IMR-90 (cell line): ENCODE measurements around the gene DMD. TPM values are rescaled to one million over a fixed set of nuclear protein-coding genes. Genes with fewer than 3 reads are reported as not detected.

Experiments used
- ATAC-seq: fragments of 200-7000 bp; cut with Tn5 transposase; 2 replicates; pipeline ENCODE4 v1.9.1; 2020; ENCODE audit warnings: low read depth, mild to moderate bottlenecking, moderate library complexity
- BruUV-seq: library from RNA; stranded (reverse); fragments of 400-500 nt; replicated peaks from 2 replicates; lab custom pipeline; 2021; lab: Mats Ljungman, UMichigan
- CTCF ChIA-PET: fragments of 300-600 bp; formaldehyde crosslinking; extraction: SDS; loops from one replicate; lab custom pipeline; 2021; ENCODE audit warnings: antibody characterized with exemption; lab: Yijun Ruan, JAX
- POLR2A ChIA-PET: fragments of 300-600 bp; sonication (Branson Sonifier 250); formaldehyde crosslinking; loops from one replicate; lab custom pipeline; 2022; ENCODE audit warnings: antibody characterized with exemption; ENCODE audit not compliant: unreplicated experiment; lab: Charles Lee
- DNase-seq: peaks from one replicate; pipeline ENCODE4 v3.0.0; 2013
- H2AFZ ChIP-seq: replicated peaks from 2 replicates; pipeline ENCODE3; 2013; ENCODE audit warnings: low read length, mild to moderate bottlenecking; ENCODE audit not compliant: poor library complexity
- H2AK5ac ChIP-seq: 2 replicates; pipeline ENCODE4 v1.6.1; 2013; ENCODE audit warnings: low read depth, low read length, inconsistent platforms
- H2AK9ac ChIP-seq: replicated peaks from 2 replicates; pipeline ENCODE3; 2013; ENCODE audit warnings: mild to moderate bottlenecking, low read depth, low read length, moderate library complexity; ENCODE audit not compliant: poor library complexity
- H2BK120ac ChIP-seq: 2 replicates; pipeline ENCODE4 v1.6.1; 2013; ENCODE audit warnings: low read depth, low read length, inconsistent platforms
- H2BK15ac ChIP-seq: 3 replicates; pipeline ENCODE4 v1.6.1; 2013; ENCODE audit warnings: low read depth, low read length, inconsistent platforms
- H2BK20ac ChIP-seq: 2 replicates; pipeline ENCODE4 v1.6.1; 2013; ENCODE audit warnings: low read depth, mild to moderate bottlenecking, inconsistent platforms, low read length, moderate library complexity
- H2BK5ac ChIP-seq: 2 replicates; pipeline ENCODE4 v1.6.1; 2013; ENCODE audit warnings: mild to moderate bottlenecking, low read depth, low read length, inconsistent platforms; ENCODE audit not compliant: poor library complexity, severe bottlenecking
- H3K14ac ChIP-seq: replicated peaks from 2 replicates; pipeline ENCODE4 v1.6.1; 2013; ENCODE audit warnings: low read depth, low read length, inconsistent platforms
- H3K18ac ChIP-seq: 2 replicates; pipeline ENCODE4 v1.6.1; 2013; ENCODE audit warnings: low read depth, low read length, control low read depth
- H3K23ac ChIP-seq: 2 replicates; pipeline ENCODE4 v1.6.1; 2013; ENCODE audit warnings: low read depth, low read length, inconsistent platforms
- H3K27ac ChIP-seq: 2 replicates; pipeline ENCODE4 v1.5.1; 2013; ENCODE audit warnings: mild to moderate bottlenecking, control low read depth, low read length; ENCODE audit not compliant: insufficient read depth
- H3K27me3 ChIP-seq: 2 replicates; pipeline ENCODE4 v1.6.1; 2013; ENCODE audit warnings: low read length; ENCODE audit not compliant: control insufficient read depth, insufficient read depth
- H3K36me3 ChIP-seq: 2 replicates; pipeline ENCODE4 v1.6.1; 2013; ENCODE audit warnings: low read length, mixed read lengths; ENCODE audit not compliant: control insufficient read depth, insufficient read depth
- H3K4ac ChIP-seq: 2 replicates; pipeline ENCODE4 v1.6.1; 2013; ENCODE audit warnings: low read depth, low read length, inconsistent platforms
- H3K4me1 ChIP-seq: 2 replicates; pipeline ENCODE4 v1.6.1; 2013; ENCODE audit warnings: low read length, mixed read lengths; ENCODE audit not compliant: control insufficient read depth, insufficient read depth
- H3K4me2 ChIP-seq: 2 replicates; pipeline ENCODE4 v1.6.1; 2013; ENCODE audit warnings: low read depth, mild to moderate bottlenecking, control low read depth, low read length, moderate library complexity
- H3K4me3 ChIP-seq: 2 replicates; pipeline ENCODE4 v1.5.1; 2013; ENCODE audit warnings: low read depth, mild to moderate bottlenecking, control low read depth, low read length, moderate library complexity; ENCODE audit not compliant: insufficient read depth
- H3K56ac ChIP-seq: 2 replicates; pipeline ENCODE4 v1.6.1; 2013; ENCODE audit warnings: low read length, inconsistent platforms; ENCODE audit not compliant: insufficient read depth; ENCODE audit errors: extremely low read depth
- H3K79me1 ChIP-seq, 2 experiments: 2 replicates each; pipeline ENCODE4 v1.6.1; 2013; ENCODE audit warnings: low read length in 2 of 2, inconsistent platforms in 1 of 2, low read depth in 1 of 2
- H3K9ac ChIP-seq: 2 replicates; pipeline ENCODE4 v1.6.1; 2013; ENCODE audit warnings: low read depth, low read length, control low read depth
- H3K9me1 ChIP-seq: 2 replicates; pipeline ENCODE4 v1.6.1; 2013; ENCODE audit warnings: low read length, inconsistent platforms; ENCODE audit not compliant: insufficient read depth
- H3K9me3 ChIP-seq: 2 replicates; pipeline ENCODE4 v1.6.1; 2013; ENCODE audit warnings: low read length; ENCODE audit not compliant: control insufficient read depth, insufficient read depth
- H4K20me1 ChIP-seq: 2 replicates; pipeline ENCODE4 v1.6.1; 2013; ENCODE audit warnings: low read length, inconsistent platforms; ENCODE audit not compliant: insufficient read depth
- H4K5ac ChIP-seq: 2 replicates; pipeline ENCODE4 v1.6.1; 2013; ENCODE audit warnings: mild to moderate bottlenecking, low read depth, low read length, control low read depth
- H4K8ac ChIP-seq, 2 experiments: 2 replicates each; pipeline ENCODE4 v1.6.1; 2013; ENCODE audit warnings: low read depth in 2 of 2, low read length in 2 of 2, control low read depth in 1 of 2, inconsistent platforms in 1 of 2
- H4K91ac ChIP-seq: 2 replicates; pipeline ENCODE4 v1.6.1; 2013; ENCODE audit warnings: low read depth, low read length, inconsistent platforms; ENCODE audit not compliant: insufficient read depth
- CHD1 ChIP-seq: IDR thresholded peaks from 2 replicates; pipeline ENCODE4 v1.6.1; 2012; ENCODE audit warnings: low read depth, low read length, improper control_type of control experiment
- MAFK ChIP-seq: IDR thresholded peaks from 2 replicates; pipeline ENCODE4 v1.6.1; 2012; ENCODE audit warnings: low read depth, low read length, improper control_type of control experiment
- WGBS, 2 experiments: methylation state at CpG; one replicate each; pipeline versions ENCODE4 v1.1.5 to v1.1.7; 2013; ENCODE audit warnings: missing lambda C conversion rate in 2 of 2; ENCODE audit not compliant: insufficient read length in 1 of 2; ENCODE audit errors: extremely low coverage in 2 of 2; 5-methylcytosine and 5-hydroxymethylcytosine counted together
- dilution Hi-C: fragments of 300-500 bp; cut with HindIII; formaldehyde crosslinking; loops from one replicate; pipeline ENCODE4 v1.14.3; 2018; ENCODE audit warnings: low sequenced_read_pairs; ENCODE audit not compliant: unreplicated experiment
- in situ Hi-C: fragments of 300-500 bp; cut with MboI; formaldehyde crosslinking; loops from 3 replicates; pipeline ENCODE4 v1.14.3; 2019; ENCODE audit warnings: low sequenced_read_pairs, inconsistent platforms, mixed read lengths
- intact Hi-C: fragments of 100-400 bp; cut with micrococcal nuclease; formaldehyde crosslinking; loops from 2 replicates; pipeline ENCODE4 v1.10.0; 2022
- polyA plus RNA-seq, 3 experiments: library from polyadenylated mRNA; depleted of rRNA; stranded (reverse); fragments of >200 nt; gene quantifications; 2 replicates each; pipeline ENCODE4 v1.2.3, GENCODE V29; 2012; ENCODE audit warnings: low replicate concordance in 1 of 3
- total RNA-seq: library from RNA; depleted of rRNA; stranded (reverse); fragments of >200 nt; gene quantifications from 2 replicates; pipeline ENCODE4 v1.2.3, GENCODE V29; 2012

DMD gene
- total and polyA plus RNA-seq, 2 of the 4 experiments (the other 2 are of a cell fraction) = 6.6 to 11.8 TPM

DNA sequence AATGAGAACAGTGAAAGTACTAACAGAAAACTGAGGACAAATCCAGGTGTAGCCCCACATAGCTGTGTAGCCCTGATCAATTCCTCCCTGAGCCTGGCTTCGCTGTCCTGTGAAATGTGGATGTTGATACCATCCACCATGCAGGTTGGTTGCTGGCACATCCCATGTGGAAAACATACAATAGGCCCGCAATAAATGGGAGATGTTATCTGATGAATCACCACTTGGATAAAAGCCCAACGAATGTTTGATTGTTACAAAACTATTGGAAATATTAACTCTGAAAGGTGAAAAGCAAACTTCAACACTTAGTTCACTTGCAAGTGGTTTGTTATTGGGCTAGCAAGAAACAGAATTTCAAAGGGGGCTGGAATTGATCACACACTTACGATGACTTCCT lies 1953.2 kb downstream of the DMD start:
- H3K56ac ChIP-seq = no peak overlapping the region
- BruUV-seq = no TSS peak
- CTCF ChIA-PET = no interaction called here

More for the DNA sequence above, 1953.2 kb downstream of the DMD start:
- H3K14ac ChIP-seq = no peak overlapping the region
- no peak overlapping the region for H4K5ac ChIP-seq
- H4K91ac ChIP-seq = no peak overlapping the region
- dilution Hi-C loops (no loop called here), in situ Hi-C loops (no loop called here), intact Hi-C loops (no loop called here)
- POLR2A ChIA-PET = no interaction called here
- H3K4me3 ChIP-seq = no peak overlapping the region
- H3K9ac ChIP-seq = no peak overlapping the region
- no peaks in the 10 kb centered on the region for H3K79me1 ChIP-seq
- H2AK5ac ChIP-seq = no peak overlapping the region
- no peak overlapping the region for H2BK120ac ChIP-seq
- H4K8ac ChIP-seq = no peak overlapping the region
- H3K18ac ChIP-seq = no peak overlapping the region
- peaks cover 3% of the 10 kb centered on the region for H3K27me3 ChIP-seq
- H3K4ac ChIP-seq = no peak overlapping the region
- H2BK15ac ChIP-seq = no peak overlapping the region
- no peak overlapping the region for H2BK20ac ChIP-seq
- H2BK5ac ChIP-seq = no peak overlapping the region
- DNase-seq = no peak
- no peak for ATAC-seq
- no peak overlapping the region for H3K4me2 ChIP-seq
- TF ChIP-seq MAFK = no peak
- no peak for TF ChIP-seq CHD1
- no peak overlapping the region for H2AK9ac ChIP-seq
- no peaks in the 10 kb centered on the region for H3K9me1 ChIP-seq
- no peak overlapping the region for H3K27ac ChIP-seq
- WGBS, 2 experiments = no CpG with 5 or more reads among the region's 4 CpGs
- H3K23ac ChIP-seq = no peak overlapping the region
- no peak overlapping the region for H2AFZ ChIP-seq
- H4K20me1 ChIP-seq = no peaks in the 10 kb centered on the region
- H3K4me1 ChIP-seq = no peaks in the 10 kb centered on the region
- H3K9me3 ChIP-seq = no peaks in the 10 kb centered on the region
- no peaks in the 10 kb centered on the region; the same call in 1 of the 2 replicates for H3K36me3 ChIP-seq
